Upper lobe of left lung (tissue), 4 donors: Measurements from ENCODE around the gene MECP2.

Experiments used
- CTCF ChIP-seq, 6 experiments: fragments of 450-650 bp in 4 of 6; fragments of 200-600 bp in 2 of 6; sonication (generic) in 2 of 6; IDR thresholded peaks; one replicate each; pipeline ENCODE4 v1.5.1; 2016 to 2019; ENCODE audit warnings: antibody characterized with exemption in 6 of 6
- POLR2A ChIP-seq, 4 donors: fragments of 450-650 bp; IDR thresholded peaks; one replicate each; pipeline ENCODE4 v1.5.1; 2016 to 2017; ENCODE audit warnings: antibody characterized with exemption in 4 of 4, mild to moderate bottlenecking in 2 of 4

GRCh38 chrX:154046940-154047610, 50.4 kb downstream of the MECP2 start:
- TF ChIP-seq CTCF (IDR thresholded peaks at IDR 0.05) (no peak), POLR2A (IDR thresholded peaks at IDR 0.05) (no peak)
